HepG2 (cell line): ENCODE measurements around the gene TOMM6. TPM values are rescaled to one million over a fixed set of nuclear protein-coding genes. Genes with fewer than 3 reads are reported as not detected.

Source experiments
- EP300 ChIP-seq, 3 experiments: sonication (generic) in 1 of 3; formaldehyde crosslinking in 1 of 3; IDR thresholded peaks; 2 replicates each; pipeline versions ENCODE4 v1.5.1 to v1.6.1; 2011 to 2020; ENCODE audit warnings: low read depth in 2 of 3, low read length in 2 of 3, borderline replicate concordance in 1 of 3, improper control_type of control experiment in 1 of 3, mild to moderate bottlenecking in 1 of 3, missing genetic modification reagents in 1 of 3, moderate library complexity in 1 of 3
- HNRNPK ChIP-seq: fragments of 200-400 bp; formaldehyde crosslinking; IDR thresholded peaks from 2 replicates; pipeline ENCODE4 v1.6.1; 2018; ENCODE audit warnings: low read length, low read depth, moderate library complexity, mild to moderate bottlenecking; ENCODE audit not compliant: poor library complexity, severe bottlenecking
- KDM5A ChIP-seq: fragments of 200-600 bp; sonication (generic); IDR thresholded peaks from 2 replicates; pipeline ENCODE4 v1.7.0; 2018; ENCODE audit warnings: antibody characterized with exemption, mild to moderate bottlenecking, low read length, borderline replicate concordance
- MIXL1 ChIP-seq: IDR thresholded peaks from 2 replicates; pipeline ENCODE4 v1.6.1; 2016
- SIN3A ChIP-seq: IDR thresholded peaks from 2 replicates; pipeline ENCODE4 v1.6.1; 2011; ENCODE audit warnings: low read depth, mild to moderate bottlenecking, control low read depth, low read length, borderline replicate concordance
- SKIL ChIP-seq: sonication (generic); formaldehyde crosslinking; IDR thresholded peaks from 2 replicates; pipeline ENCODE4 v1.8.0; 2022; ENCODE audit warnings: missing genetic modification reagents, mild to moderate bottlenecking, moderate library complexity, borderline replicate concordance
- SOX13 ChIP-seq, 3 experiments: fragments of 450-650 bp in 1 of 3; sonication (generic) in 1 of 3; formaldehyde crosslinking in 1 of 3; IDR thresholded peaks in 2 of 3; conservative IDR thresholded peaks in 1 of 3; 2 replicates each; pipeline versions ENCODE4 v1.5.0 to v1.6.1; 2016 to 2020; ENCODE audit warnings: antibody characterized with exemption in 1 of 3, mild to moderate bottlenecking in 1 of 3, missing compliant biosample characterization in 1 of 3, missing genetic modification reagents in 1 of 3, moderate library complexity in 1 of 3
- YY1 ChIP-seq: IDR thresholded peaks from 2 replicates; pipeline ENCODE4 v1.6.1; 2011; ENCODE audit warnings: low read length, low read depth, moderate library complexity, mild to moderate bottlenecking; ENCODE audit not compliant: insufficient read depth, insufficient replicate concordance
- ZNF709 ChIP-seq: sonication (generic); formaldehyde crosslinking; IDR thresholded peaks from 2 replicates; pipeline ENCODE4 v1.5.0; 2020; ENCODE audit warnings: mild to moderate bottlenecking, missing genetic modification reagents
- ZNF724P ChIP-seq: sonication (generic); formaldehyde crosslinking; IDR thresholded peaks from 2 replicates; pipeline ENCODE4 v1.8.0; 2022; ENCODE audit warnings: missing genetic modification reagents, borderline replicate concordance
- ZNF768 ChIP-seq: sonication (generic); formaldehyde crosslinking; IDR thresholded peaks from 2 replicates; pipeline ENCODE4 v1.4.0; 2020; ENCODE audit warnings: missing genetic modification reagents
- ZNF780A ChIP-seq: sonication (generic); formaldehyde crosslinking; IDR thresholded peaks from 2 replicates; pipeline ENCODE4 v1.8.0; 2022; ENCODE audit warnings: mild to moderate bottlenecking, missing genetic modification reagents, moderate library complexity
- ZNF781 ChIP-seq: sonication (generic); formaldehyde crosslinking; IDR thresholded peaks from 2 replicates; pipeline ENCODE4 v1.5.1; 2020; ENCODE audit warnings: borderline replicate concordance, mild to moderate bottlenecking, missing genetic modification reagents; ENCODE audit errors: not compliant biosample characterization
- polyA plus RNA-seq, 8 experiments: library from polyadenylated mRNA; depleted of rRNA in 3 of 8; stranded (reverse) in 7 of 8; unstranded in 1 of 8; fragments of >200 nt; fragmentation: Illumina TruSeq in 4 of 8; extraction: Trizol in 4 of 8; gene quantifications; 2 replicates each; pipeline versions ENCODE4 v1.2.1 to v1.2.3, GENCODE V29; 2011 to 2016; ENCODE audit warnings: low read depth in 4 of 8, missing spikeins in 1 of 8, mixed read lengths in 1 of 8; ENCODE audit not compliant: insufficient read depth in 1 of 8
- total RNA-seq, 5 experiments: library from RNA; depleted of rRNA; stranded (reverse); fragments of >200 nt; fragmentation: Illumina TruSeq; extraction: Trizol; gene quantifications; 2 replicates each; pipeline ENCODE4 v1.2.3, GENCODE V29; 2016; ENCODE audit warnings: low read depth in 1 of 5
- TF ChIP-seq, protein P1 (sequence below): sonication (generic); formaldehyde crosslinking; IDR thresholded peaks from 2 replicates; pipeline ENCODE4 v1.8.0; 2022; ENCODE audit warnings: missing genetic modification reagents, low read depth, mild to moderate bottlenecking, borderline replicate concordance
- TF ChIP-seq, protein P2 (sequence below): IDR thresholded peaks from 2 replicates; pipeline ENCODE4 v1.6.1; 2016; ENCODE audit warnings: missing compliant biosample characterization, missing genetic modification reagents, borderline replicate concordance

TOMM6 gene
- total and polyA plus RNA-seq, 2 of the 13 experiments (the other 11 are each of a cell fraction or from before 2014, with no cell fraction given), result 320 to 321 TPM

DNA sequence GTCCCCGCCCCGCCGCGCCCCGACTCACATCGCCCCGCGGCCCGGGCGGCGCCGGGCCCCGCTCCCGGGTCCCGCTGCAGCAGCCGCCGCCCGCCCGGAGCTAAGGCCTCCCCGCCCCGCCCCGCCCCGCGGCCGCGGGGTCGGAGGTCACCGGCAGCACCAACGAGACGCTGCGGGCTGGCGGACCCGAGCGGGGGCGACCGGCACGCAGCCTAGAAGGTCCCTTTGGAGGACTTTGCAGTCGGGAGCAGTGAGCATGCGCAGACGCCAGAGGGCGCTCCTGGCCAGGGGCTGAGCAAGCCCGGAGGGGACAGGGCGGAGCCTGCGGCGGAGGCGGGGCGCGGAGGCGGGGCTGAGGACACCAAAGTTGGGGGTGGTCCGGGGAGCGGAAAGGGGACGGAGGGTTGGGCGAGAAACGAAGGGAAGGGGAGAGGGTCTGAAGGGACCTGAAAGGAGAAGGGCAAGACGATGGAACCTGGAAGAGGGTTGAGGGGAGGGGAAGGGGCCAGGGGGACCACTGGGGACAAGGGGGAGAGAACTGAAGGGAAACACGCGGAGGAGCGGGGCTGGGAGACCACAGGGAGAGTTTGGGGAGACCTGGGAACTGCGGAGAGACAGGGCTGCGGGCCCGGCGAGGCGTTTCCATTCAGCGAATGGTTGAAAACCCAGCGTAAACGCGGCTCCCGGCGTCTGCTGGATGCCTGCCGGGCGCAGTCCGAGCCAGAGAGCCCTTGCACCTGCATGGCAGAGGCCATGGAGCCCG is 7.5 kb upstream of the TOMM6 start, which contains the start of gene FRS3 (continued):
- TF ChIP-seq ZNF781 (CRISPR knock-in tag) (peak; percentile 49), ZNF709 (CRISPR knock-in tag) (no peak), MIXL1 (CRISPR knock-in tag) (peak; percentile 79), SOX13 (IDR thresholded peaks at IDR 0.05) (no peak), SOX13 (CRISPR knock-in tag; conservative IDR thresholded peaks at IDR 0.05 in 1 of 2, IDR thresholded peaks at IDR 0.05 in 1 of 2) (peak in 1 of 2 experiments; percentile 64; a peak in 2 of 4 replicates), HNRNPK (peak; percentile 100), SIN3A (peak; percentile 79; the same call in 1 of the 2 replicates), ZNF768 (CRISPR knock-in tag) (peak; percentile 68; the same call in 1 of the 2 replicates), ZNF780A (CRISPR knock-in tag) (no peak), ZNF724P (CRISPR knock-in tag) (peak; percentile 72; the same call in 1 of the 2 replicates), KDM5A (peak; percentile 62; the same call in 1 of the 2 replicates), EP300 (IDR thresholded peaks at IDR 0.05; ENCODE audit: low read depth in 2 of 2, low read length in 2 of 2) (peak; percentile 61 to 75; a peak in 3 of 4 replicates), EP300 (CRISPR knock-in tag; IDR thresholded peaks at IDR 0.05; ENCODE audit: borderline replicate concordance) (peak; percentile 26; the same call in 1 of the 2 replicates), SKIL (CRISPR knock-in tag) (0 out of 2 replicates have a peak, but pooled peaks have one; percentile 33), YY1 (peak; percentile 86)
- TF ChIP-seq, protein P1, sequence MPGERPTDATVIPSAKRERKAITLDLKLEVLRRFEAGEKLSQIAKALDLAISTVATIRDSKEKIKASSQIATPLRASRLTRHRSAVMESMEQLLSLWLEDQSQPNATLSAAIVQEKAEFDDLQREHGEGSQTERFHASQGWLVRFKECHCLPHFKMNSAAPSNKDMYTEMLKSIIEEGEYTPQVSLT (CRISPR knock-in tag), result no peak; the same call in 1 of the 2 replicates
- TF ChIP-seq, protein P2, sequence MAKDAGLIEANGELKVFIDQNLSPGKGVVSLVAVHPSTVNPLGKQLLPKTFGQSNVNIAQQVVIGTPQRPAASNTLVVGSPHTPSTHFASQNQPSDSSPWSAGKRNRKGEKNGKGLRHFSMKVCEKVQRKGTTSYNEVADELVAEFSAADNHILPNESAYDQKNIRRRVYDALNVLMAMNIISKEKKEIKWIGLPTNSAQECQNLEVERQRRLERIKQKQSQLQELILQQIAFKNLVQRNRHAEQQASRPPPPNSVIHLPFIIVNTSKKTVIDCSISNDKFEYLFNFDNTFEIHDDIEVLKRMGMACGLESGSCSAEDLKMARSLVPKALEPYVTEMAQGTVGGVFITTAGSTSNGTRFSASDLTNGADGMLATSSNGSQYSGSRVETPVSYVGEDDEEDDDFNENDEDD (CRISPR knock-in tag), result peak; percentile 21; the same call in 1 of the 2 replicates
